ENCODE measurements around the gene AP4S1.

The AP4S1 gene

DNA sequence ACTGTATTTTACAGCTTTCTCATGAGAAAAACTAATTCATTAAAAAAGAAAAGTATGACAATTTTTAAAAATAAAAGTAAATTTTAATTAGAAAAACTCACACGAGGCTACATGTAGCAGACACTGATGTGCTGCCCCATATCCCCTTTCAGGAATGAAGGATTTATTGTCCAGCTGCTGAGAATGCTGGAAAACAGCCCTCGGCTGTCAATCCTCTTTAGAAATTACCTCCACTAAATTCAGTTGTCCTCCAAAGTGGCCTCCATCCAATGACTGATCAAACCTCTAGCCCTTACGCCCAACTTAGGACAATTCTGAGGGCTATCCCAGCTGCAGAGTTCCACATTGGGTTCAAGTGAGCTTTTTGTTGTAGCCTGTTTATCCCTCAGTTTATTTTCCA, 29.8 kb upstream of the AP4S1 start:
- DNase-seq (ENCODE audit: low read depth): no peak
- TF ChIP-seq, protein P1, sequence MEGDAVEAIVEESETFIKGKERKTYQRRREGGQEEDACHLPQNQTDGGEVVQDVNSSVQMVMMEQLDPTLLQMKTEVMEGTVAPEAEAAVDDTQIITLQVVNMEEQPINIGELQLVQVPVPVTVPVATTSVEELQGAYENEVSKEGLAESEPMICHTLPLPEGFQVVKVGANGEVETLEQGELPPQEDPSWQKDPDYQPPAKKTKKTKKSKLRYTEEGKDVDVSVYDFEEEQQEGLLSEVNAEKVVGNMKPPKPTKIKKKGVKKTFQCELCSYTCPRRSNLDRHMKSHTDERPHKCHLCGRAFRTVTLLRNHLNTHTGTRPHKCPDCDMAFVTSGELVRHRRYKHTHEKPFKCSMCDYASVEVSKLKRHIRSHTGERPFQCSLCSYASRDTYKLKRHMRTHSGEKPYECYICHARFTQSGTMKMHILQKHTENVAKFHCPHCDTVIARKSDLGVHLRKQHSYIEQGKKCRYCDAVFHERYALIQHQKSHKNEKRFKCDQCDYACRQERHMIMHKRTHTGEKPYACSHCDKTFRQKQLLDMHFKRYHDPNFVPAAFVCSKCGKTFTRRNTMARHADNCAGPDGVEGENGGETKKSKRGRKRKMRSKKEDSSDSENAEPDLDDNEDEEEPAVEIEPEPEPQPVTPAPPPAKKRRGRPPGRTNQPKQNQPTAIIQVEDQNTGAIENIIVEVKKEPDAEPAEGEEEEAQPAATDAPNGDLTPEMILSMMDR (IDR thresholded peaks at IDR 0.05; ENCODE audit: insufficient read depth, low read depth, low read length, missing control alignments): no peak
- no peak overlapping the region for H3K4me3 ChIP-seq (ENCODE audit: low read depth, low read length)

DNA sequence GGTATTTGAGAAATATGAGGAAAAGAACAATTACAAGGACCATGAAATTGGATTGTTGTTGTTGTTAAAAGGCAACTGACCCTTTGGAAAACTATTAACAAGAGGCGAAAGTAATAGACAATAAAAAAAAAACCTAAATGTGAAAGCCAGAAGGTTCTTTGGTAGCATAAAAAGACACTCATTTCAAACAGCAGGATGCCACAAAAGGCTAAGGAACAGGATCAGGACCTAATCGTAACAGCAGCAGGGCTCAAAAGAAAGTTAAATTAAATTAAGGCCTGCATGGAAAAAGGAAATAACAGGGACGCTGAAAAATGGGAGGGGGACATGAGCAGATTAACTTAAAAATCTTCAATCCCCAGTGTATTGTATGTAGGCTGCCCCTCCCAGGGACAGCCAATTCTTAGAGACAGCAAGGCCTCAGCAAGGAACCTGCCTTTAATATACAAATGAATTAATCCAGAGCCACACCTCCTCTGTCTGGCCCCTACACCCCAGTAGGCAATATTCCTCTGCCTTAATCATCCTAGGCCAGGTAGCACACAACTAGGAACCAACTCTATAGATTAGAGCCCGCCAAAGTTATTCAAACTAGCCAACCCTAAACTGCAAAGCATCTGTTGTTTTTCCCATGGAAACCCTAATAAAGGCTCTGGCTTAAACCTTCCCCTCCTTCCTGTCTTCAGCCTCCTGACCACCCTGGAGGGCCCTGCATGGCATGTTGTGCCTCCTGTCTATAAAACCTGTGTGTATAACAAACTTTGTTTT, 28.4 kb upstream of the AP4S1 start:
- DNase-seq (ENCODE audit: low read depth): no peak
- TF ChIP-seq, protein P1 (IDR thresholded peaks at IDR 0.05; ENCODE audit: insufficient read depth, low read depth, low read length, missing control alignments): no peak
- no peak overlapping the region for H3K4me3 ChIP-seq (ENCODE audit: low read depth, low read length)

DNA sequence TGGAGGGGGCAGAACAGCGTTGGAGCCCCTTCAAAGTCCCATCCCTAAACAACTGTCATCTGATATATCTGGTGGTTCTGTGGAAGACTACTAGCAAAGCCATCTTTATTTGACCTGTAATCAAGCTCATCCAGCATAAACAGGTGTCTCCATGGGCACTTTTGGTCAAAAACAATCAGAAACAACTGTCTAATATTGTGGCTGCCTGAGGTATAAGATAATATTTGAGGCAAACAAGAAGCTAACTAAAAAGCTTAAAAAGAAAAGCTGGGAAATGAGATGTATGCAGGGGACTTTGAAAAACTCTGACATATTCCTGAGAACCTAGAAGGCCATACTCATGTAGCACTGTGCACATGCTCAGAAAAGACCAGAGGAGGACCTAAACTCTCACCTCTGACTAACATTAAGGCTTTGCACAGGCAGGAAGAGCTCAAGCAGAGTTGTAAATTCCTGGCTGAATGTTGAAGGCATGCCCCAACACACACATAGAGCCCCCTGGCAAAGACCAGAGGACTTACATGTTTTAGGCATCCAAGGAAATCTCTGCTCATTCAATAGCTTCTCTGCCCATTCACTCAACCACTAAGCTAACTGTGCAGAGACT, 27.2 kb upstream of the AP4S1 start:
- TF ChIP-seq, protein P1 (IDR thresholded peaks at IDR 0.05; ENCODE audit: insufficient read depth, low read depth, low read length, missing control alignments): no peak
- H3K4me3 ChIP-seq (ENCODE audit: low read depth, low read length): no peak overlapping the region
- no peak for DNase-seq (ENCODE audit: low read depth)

DNA sequence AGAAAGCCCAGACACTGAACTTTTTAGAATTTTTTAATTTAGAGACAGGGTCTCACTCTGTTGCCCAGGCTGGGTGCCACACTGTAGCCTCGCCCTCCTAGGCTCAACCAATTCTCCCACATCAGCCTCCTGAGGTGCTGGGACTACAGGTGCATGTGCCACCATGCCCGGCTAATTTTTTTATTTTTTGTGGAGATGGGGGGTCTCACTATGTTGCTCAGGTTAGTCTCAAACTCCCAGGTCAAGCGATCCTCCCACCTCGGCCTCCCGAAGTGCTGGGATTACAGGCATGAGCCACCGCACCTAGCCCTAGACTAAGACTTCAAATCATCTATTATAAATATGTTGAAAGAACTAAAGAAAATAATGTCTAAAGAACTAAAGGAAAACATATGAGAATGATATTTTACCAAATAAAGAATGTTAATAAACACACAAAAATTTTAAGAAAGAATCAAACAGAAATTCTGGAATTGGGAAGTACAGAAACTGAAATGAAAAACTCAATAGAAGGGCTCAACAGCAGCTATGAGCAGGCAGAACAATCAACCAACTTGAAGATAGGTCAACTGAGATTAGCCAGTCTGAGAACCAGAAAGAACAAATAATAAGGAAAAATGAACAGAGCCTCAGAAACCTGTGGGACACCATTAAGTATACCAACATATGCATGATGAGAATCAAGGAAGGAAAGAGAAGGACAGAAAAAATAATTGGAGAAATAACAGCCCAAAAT, 26.2 kb upstream of the AP4S1 start:
- H3K4me3 ChIP-seq (ENCODE audit: low read depth, low read length): no peak overlapping the region
- TF ChIP-seq, protein P1 (IDR thresholded peaks at IDR 0.05; ENCODE audit: insufficient read depth, low read depth, low read length, missing control alignments): no peak
- DNase-seq (ENCODE audit: low read depth): no peak

DNA sequence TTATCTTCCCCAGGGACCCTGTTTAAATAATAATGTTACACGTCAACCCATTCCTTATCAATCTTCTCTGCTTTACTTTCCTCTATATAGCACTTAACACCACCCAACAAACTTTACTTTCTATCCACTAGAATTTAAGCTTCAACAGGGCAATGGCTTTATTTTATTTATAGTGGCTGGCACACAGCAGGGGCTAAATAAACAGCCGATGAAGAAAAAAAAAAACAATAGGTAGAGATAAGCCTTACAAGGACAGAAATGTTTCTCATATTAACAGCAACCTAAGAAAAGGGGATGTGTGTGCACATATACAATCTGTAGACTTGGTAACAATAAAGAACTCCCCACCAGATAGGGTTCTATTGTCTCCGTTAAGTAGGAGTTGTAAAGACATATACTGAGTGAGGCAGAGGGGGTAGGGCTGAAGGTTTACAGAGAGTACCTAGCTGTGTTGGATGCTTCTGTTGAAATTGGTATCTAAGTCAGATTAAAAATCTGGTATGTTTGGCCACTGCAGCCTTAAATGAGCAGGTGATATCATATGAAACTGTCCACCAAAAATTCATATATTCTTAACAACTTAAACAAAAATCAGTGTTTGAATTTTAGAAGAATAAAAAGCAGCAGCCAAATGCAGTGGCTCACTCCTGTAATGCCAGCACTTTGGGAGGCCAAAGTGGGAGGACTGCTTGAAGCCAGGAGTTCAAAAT, 24.7 kb upstream of the AP4S1 start:
- no peak overlapping the region for H3K4me3 ChIP-seq (ENCODE audit: low read depth, low read length)
- TF ChIP-seq, protein P1 (IDR thresholded peaks at IDR 0.05; ENCODE audit: insufficient read depth, low read depth, low read length, missing control alignments): no peak
- DNase-seq (ENCODE audit: low read depth): no peak

DNA sequence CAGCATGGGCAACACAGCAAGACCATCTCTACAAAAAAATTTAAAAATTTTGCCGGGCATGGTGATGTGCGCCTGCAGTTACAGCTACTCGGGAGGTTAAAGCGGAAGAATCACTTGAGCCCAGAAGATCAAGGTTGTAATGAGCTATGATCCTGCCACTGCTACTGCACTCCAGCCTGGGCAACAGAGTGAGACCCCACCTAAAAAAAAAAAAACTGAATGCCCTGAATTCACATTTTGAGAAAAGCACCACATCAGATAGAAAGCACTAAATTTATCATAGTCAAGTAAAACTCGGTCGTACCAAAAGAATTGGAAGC, 24.1 kb upstream of the AP4S1 start:
- no peak for DNase-seq (ENCODE audit: low read depth)
- no peak overlapping the region for H3K4me3 ChIP-seq (ENCODE audit: low read depth, low read length)
- TF ChIP-seq, protein P1 (IDR thresholded peaks at IDR 0.05; ENCODE audit: insufficient read depth, low read depth, low read length, missing control alignments): no peak
